NCI-H226 (cell line): Measurements from ENCODE around the gene RAB20.
"Not testable (repeated sequence)": the region's sequence is repeated elsewhere in the genome, so short reads cannot be mapped to it uniquely, and the experiment has no call there.

ENCODE experiments used
- DNase-seq: peaks from one replicate; pipeline ENCODE4 v3.0.0-alpha.2; 2015

Gene RAB20

GRCh38 chr13:110554227-110554836, 7.2 kb downstream of the RAB20 start:
- no peak for DNase-seq

DNA sequence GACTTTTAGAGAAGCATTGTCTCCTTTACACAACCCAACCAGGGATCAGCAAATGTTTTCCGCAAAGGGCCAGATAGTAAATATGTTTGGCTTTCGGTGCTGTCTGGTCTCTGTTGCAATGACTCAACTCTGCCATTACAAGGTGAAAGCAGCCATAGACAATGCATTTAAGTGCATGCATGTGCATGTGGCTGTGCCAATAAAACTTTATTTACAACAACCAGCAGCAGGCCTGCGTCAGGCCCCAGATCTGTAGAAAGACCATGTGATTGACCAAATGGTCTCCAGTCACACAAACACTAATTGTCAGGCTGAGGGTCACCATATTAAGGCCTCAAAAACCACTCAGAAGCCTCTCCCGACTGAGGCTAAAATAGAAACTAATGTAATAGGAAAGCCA, 8.1 kb downstream of the RAB20 start:
- no peak for DNase-seq

DNA sequence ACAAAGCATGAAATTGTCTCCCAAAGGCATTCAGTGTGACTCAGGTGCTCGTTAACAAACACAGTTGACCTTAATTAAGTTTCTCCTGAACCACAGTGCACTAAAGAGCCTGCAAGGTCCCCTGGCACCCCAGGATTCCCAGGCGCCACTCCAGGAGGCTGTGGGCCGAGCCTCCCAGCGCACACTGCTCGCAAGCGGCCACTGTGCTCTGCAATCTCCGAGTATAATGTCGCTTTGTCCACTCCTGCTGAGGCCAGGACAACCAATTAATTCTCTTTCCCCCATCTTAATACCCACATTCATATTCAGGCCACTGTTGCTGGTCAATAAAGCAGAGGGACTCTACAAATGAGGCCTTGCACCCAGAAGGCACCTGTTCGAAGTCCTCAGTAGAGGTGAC, 8.8 kb downstream of the RAB20 start:
- no peak for DNase-seq

DNA sequence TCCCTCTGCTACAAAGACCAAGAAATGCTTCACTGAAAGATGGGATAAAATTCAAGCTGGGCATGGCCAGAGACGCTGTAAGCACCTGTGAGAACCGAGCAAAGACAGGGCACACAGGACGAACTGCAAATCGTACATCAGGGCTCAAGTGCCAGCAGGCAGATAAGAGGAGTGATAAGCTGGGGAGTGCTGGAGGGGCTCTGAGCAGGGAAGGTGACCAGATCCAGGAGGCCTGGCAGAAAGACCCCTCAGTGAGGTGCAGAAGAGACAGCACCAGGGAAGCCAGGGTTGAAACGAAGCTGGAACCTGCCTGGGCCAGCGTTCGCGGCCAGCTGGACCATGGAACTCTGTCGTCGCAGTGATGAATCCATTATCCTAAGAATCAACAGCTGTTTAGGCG, 10.2 kb downstream of the RAB20 start:
- DNase-seq: no peak

GRCh38 chr13:110549795-110550160, 11.7 kb downstream of the RAB20 start:
- no peak for DNase-seq

DNA sequence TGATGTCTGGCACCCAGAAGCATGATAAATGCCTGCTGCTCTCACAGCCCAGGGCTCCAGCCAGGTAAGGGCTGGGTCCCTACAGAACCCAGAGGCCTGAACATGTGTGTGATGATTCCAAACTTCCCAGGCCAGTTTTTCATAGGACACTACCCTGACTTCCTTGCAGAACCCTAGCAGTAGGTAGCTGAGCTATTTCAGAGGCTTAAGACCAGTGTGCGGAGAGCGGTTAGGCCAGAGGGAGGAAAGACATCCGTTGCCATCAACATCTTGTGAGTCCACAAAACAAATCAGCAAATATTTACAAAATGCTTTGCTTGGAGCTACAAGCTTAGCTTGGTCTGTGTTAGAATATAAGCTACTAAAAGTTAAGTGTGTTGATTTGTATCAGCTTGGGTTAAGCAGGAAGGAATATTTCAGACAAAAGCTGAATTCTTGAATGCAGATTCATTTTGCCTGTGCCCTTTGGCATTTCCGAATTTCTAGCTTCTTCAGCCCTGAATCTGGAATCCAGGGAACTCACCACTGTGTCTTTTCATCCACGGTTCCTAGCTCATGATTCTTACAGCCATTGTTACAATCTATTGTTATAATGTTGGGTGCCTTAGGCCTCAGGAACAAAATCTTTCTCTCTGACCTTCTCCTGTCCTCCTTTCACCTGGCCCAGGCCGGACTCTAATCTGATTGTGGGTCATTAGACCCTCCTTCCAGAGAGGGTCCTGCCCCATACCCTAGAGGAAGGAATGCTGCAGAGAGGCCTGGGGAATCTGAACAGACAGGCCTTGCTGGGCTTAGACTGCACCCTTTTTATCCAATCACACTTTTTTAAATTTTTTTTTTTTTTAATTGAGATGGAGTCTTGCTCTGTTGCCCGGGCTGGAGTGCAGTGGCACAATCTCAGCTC, 12.4 kb downstream of the RAB20 start:
- no peak for DNase-seq

- peak; percentile 73 for DNase-seq
These were observed 14.6 kb downstream of the RAB20 start for GRCh38 chr13:110546926-110547325.

DNA sequence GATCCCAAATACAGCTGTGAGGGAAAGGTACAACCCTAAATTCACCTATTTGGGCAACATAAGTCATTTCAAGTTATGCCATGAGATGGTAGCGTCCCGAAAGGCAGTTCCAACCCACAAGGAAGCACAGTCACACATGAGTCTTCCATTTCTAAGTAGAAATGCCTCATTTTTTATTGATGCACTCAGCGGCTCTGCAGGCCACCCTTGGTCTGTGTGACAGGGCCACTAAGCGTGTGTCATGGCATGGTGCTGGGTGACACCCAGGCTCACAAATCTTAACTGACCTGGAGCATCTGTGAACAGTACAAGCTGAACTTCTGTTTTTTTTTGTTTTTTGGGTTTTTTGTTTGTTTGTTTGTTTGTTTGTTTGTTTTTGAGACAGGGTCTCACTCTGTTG, 15.1 kb downstream of the RAB20 start:
- DNase-seq: no peak

DNA sequence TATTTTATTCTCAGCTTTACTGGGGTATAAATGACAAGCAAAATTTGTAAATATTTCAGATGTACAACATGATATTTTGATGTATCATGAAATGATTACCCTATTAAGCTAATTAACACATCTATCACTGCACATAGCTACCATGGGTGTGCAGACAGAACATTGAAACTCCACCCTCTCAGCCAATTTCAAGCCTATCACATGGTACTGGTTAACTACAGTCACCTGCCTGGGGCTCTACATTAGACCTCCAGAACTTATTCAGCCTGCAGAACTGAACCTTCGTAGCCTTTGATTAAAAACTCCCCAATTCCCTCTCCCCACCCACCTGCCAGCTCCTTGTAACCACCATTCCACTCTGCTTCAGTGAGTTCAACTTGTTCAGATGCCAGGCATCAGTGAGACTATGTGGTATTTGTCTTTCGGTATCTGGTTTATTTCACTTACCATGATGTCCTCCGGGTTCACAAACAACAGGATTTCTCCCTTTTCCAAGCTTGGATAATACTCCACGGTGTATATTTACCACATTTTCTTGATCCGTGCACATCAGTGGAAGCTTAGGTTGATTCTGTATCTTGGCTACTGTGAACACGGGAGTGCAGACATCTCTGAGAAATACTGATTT, 19.2 kb downstream of the RAB20 start:
- no peak for DNase-seq

- DNase-seq: no peak
These were observed 20.0 kb downstream of the RAB20 start for GRCh38 chr13:110541526-110541920.

GRCh38 chr13:110540871-110541525, 20.5 kb downstream of the RAB20 start:
- DNase-seq: no peak

DNA sequence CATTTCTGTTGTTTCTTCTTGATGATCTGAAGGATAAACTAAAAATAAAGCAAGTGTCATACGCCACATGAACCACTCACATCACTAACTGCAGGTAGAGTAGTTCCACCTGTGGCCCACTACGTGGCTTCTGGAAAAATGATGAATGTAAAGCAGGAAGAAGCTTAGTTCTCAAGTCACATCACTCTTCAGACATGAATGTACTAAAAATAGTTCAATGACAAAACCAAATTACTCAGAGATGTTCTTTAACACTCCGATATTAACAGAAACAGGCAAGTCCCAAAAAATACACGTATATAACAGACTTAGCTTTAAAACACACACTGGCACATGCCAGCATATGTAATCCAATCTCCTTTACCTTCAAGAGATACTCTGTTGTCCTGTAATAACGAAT, 21.6 kb downstream of the RAB20 start:
- DNase-seq: no peak

GRCh38 chr13:110538632-110539031, 22.9 kb downstream of the RAB20 start:
- DNase-seq: no peak

GRCh38 chr13:110536006-110536693, 25.4 kb downstream of the RAB20 start:
- DNase-seq: no peak

- no peak for DNase-seq
These were observed 26.0 kb downstream of the RAB20 start for GRCh38 chr13:110535526-110535925.

GRCh38 chr13:110533771-110534670, 27.5 kb downstream of the RAB20 start:
- no peak for DNase-seq

DNA sequence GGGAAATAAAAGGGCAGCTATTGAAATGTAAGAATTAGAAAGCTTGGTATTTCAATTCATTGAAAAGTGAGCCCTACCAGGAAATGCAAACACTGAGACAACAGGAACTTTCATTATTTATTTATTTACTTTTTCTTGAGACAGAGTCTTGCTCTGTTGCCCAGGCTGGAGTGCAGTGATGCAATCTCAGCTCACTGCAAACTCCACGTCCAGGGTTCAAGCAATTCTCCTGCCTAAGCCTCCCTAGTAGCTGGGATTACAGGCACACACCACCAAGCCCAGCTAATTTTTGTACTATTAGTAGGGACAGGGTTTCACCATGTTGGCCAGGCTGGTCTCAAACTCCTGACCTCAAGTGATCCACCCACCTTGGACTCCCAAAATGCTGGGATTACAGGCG, 29.3 kb downstream of the RAB20 start:
- DNase-seq: not testable (repeated sequence)

DNA sequence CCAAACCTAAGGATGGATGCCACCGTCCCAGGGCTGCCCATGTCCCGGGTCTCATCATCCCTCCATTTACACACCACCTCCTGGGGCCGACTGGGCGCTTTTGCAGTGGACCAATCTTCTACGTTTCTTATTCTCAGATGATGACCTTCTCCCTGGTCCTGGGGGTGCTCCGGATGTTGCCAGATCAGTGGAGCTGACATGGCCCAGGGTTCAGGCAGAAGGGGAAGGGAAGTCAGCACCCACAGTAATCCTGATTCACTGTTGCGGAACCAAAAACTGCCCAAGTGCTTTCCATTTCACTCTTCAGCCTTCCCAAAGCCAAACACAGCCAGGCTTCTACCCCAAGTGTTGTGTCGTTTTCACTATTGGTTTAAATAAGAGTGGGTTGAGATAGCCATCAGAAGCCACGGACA, 29.8 kb downstream of the RAB20 start:
- no peak for DNase-seq

- no peak for DNase-seq
These were observed 30.4 kb downstream of the RAB20 start for GRCh38 chr13:110531100-110531499.

DNA sequence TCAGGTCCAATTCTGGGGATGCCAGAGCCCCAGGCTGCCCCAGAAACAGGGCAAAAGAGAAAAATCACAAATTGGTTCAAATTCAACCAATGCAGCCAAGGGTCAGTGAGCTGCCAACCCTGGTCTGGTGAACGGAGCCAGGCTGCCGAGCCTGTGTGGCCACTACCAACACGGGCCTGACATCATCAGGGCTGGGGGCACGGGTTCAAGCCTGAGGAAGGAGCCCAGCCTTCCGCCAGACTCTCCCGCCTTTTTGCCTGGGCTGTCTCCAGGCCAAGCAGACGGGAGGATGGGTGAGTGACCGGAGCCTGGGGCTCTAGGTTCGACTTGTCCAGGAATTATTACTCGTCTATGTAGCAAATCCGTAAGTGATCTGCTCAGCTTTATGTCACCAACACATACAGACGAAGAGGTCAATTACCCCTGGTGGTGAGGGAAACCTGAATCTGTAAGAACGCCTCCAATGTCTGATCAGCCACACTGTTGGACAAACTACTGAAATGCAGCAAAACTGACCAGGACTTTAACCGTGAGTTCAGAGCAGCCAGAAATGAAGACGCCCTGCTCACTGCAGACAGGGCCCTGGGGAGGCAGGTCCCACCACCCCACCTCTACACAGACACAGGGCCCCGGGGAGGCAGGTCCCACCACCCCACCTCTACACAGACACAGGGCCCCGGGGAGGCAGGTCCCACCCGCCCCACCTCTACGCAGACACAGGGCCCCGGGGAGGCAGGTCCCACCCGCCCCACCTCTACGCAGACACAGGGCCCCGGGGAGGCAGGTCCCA, 31.8 kb downstream of the RAB20 start:
- DNase-seq: no peak

DNA sequence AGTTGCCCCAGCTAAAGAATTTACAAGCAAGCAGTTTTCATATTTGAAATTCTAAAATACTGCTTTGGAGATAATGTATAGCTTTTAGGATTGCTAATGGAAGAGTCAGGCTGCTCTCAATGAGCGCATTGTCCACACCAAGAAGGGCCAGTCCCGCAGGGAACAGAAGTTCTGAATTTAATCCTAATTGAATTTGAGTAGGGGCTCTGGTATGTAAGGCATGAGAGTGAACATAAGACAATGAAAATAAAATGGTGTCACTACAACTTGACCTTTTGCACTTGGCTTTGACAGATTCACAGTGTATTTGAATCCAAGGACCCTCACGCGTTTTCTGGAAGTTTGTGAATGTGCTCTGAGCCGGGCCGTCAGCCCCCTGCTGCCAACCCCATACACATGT, 32.6 kb downstream of the RAB20 start:
- no peak for DNase-seq
